OCI-LY1 (cell line): ENCODE results near the gene SGCD.

ENCODE experiments used
- H2AFZ ChIP-seq: fragments of 200-600 bp; sonication (generic), shearing (Covaris generic); 2 replicates; pipeline ENCODE4 v1.6.0; 2014; ENCODE audit warnings: antibody characterized with exemption, mild to moderate bottlenecking, low read length
- H3F3A ChIP-seq: fragments of 200-600 bp; sonication (generic), shearing (Covaris generic); 2 replicates; pipeline ENCODE4 v1.6.0; 2014; ENCODE audit warnings: mild to moderate bottlenecking, antibody characterized with exemption, low read length, moderate library complexity; ENCODE audit not compliant: insufficient read depth
- H3K27ac ChIP-seq: fragments of 200-600 bp; sonication (generic); 2 replicates; pipeline ENCODE4 v1.5.1; 2014; ENCODE audit warnings: low read length, mixed run types, mild to moderate bottlenecking, low read depth; ENCODE audit not compliant: poor library complexity, severe bottlenecking
- H3K27me3 ChIP-seq: fragments of 200-600 bp; sonication (generic); 2 replicates; pipeline ENCODE4 v1.6.0; 2014; ENCODE audit warnings: antibody characterized with exemption, mild to moderate bottlenecking, low read length, moderate library complexity; ENCODE audit not compliant: insufficient read depth
- H3K36me3 ChIP-seq: fragments of 200-600 bp; sonication (generic); 2 replicates; pipeline ENCODE4 v1.6.1; 2014; ENCODE audit warnings: mild to moderate bottlenecking, antibody characterized with exemption, low read length, moderate library complexity, mixed read lengths; ENCODE audit not compliant: insufficient read depth
- H3K4me1 ChIP-seq: fragments of 200-600 bp; sonication (generic); 2 replicates; pipeline ENCODE4 v1.5.1; 2014; ENCODE audit warnings: mild to moderate bottlenecking, low read length, moderate library complexity; ENCODE audit not compliant: insufficient read depth, severe bottlenecking
- H3K4me2 ChIP-seq: fragments of 200-600 bp; sonication (generic), shearing (Covaris generic); 2 replicates; pipeline ENCODE4 v1.6.1; 2014; ENCODE audit warnings: low read length
- H3K4me3 ChIP-seq: fragments of 200-600 bp; sonication (generic); 2 replicates; pipeline ENCODE4 v1.5.1; 2014; ENCODE audit warnings: low read length, low read depth, mild to moderate bottlenecking, mixed read lengths; ENCODE audit not compliant: poor library complexity, severe bottlenecking
- H3K79me2 ChIP-seq: fragments of 200-600 bp; shearing (Covaris generic); 2 replicates; pipeline ENCODE4 v1.6.1; 2016; ENCODE audit warnings: mixed run types, low read length, mixed read lengths; ENCODE audit not compliant: insufficient read depth
- H3K9ac ChIP-seq: fragments of 200-600 bp; sonication (generic), shearing (Covaris generic); 2 replicates; pipeline ENCODE4 v1.6.1; 2014; ENCODE audit warnings: mild to moderate bottlenecking, low read length, mixed read lengths
- H3K9me2 ChIP-seq: fragments of 200-600 bp; sonication (generic), shearing (Covaris generic); 2 replicates; pipeline ENCODE4 v1.6.1; 2014; ENCODE audit warnings: low read depth, mild to moderate bottlenecking, low read length, mixed read lengths
- H3K9me3 ChIP-seq: fragments of 200-600 bp; shearing (Covaris generic); 2 replicates; pipeline ENCODE4 v1.6.1; 2014; ENCODE audit warnings: low read length, mixed read lengths
- H4K20me1 ChIP-seq: fragments of 200-600 bp; sonication (generic), shearing (Covaris generic); 2 replicates; pipeline ENCODE4 v1.6.0; 2016; ENCODE audit warnings: mild to moderate bottlenecking, low read length; ENCODE audit not compliant: insufficient read depth
- EZH2 ChIP-seq: fragments of 200-600 bp; sonication (generic), shearing (Covaris generic); IDR thresholded peaks from 2 replicates; pipeline ENCODE4 v1.8.0; 2017; ENCODE audit warnings: borderline replicate concordance, mixed run types, mild to moderate bottlenecking, antibody characterized with exemption, low read length, moderate library complexity, mixed read lengths
- TF ChIP-seq, protein P1 (sequence below): fragments of 200-600 bp; sonication (generic), shearing (Covaris generic); IDR thresholded peaks from 2 replicates; pipeline ENCODE4 v1.5.1; 2017; ENCODE audit warnings: mild to moderate bottlenecking, antibody characterized with exemption, low read length, moderate library complexity, mixed read lengths

The SGCD gene

DNA sequence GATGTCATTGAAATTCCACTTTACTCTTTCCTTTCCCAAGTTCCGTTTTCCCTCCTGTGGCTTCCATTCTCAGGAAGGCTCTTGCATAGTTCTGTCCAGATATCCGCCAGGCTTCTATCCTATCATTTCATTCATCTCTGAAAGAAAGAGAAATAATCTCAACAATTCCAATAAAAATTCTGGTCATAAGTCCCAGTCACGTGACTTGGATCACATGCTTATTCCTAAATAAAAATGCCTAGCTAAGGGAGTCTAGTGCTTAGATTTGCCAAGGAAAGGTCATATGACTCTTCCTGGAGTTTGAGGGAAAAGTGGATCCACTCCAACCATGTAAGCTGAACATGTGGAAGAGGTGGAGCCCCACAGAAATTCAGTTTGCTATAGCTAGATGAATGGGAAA, 377.2 kb downstream of the SGCD start:
- H3K36me3 ChIP-seq = no peaks in the 10 kb centered on the region
- no peak overlapping the region for H3K27ac ChIP-seq
- no peaks in the 10 kb centered on the region for H3K4me1 ChIP-seq
- no peak overlapping the region for H2AFZ ChIP-seq
- no peak overlapping the region for H3K9ac ChIP-seq
- no peak overlapping the region for H3K4me2 ChIP-seq
- H3K9me2 ChIP-seq = no peaks in the 10 kb centered on the region
- H3K9me3 ChIP-seq = no peaks in the 10 kb centered on the region
- no peak overlapping the region for H3K4me3 ChIP-seq
- no peaks in the 10 kb centered on the region for H3K27me3 ChIP-seq
- no peaks in the 10 kb centered on the region for H3K79me2 ChIP-seq
- H3F3A ChIP-seq = no peaks in the 10 kb centered on the region
- H4K20me1 ChIP-seq = no peaks in the 10 kb centered on the region
- TF ChIP-seq, protein P1, sequence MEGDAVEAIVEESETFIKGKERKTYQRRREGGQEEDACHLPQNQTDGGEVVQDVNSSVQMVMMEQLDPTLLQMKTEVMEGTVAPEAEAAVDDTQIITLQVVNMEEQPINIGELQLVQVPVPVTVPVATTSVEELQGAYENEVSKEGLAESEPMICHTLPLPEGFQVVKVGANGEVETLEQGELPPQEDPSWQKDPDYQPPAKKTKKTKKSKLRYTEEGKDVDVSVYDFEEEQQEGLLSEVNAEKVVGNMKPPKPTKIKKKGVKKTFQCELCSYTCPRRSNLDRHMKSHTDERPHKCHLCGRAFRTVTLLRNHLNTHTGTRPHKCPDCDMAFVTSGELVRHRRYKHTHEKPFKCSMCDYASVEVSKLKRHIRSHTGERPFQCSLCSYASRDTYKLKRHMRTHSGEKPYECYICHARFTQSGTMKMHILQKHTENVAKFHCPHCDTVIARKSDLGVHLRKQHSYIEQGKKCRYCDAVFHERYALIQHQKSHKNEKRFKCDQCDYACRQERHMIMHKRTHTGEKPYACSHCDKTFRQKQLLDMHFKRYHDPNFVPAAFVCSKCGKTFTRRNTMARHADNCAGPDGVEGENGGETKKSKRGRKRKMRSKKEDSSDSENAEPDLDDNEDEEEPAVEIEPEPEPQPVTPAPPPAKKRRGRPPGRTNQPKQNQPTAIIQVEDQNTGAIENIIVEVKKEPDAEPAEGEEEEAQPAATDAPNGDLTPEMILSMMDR = no peak
- TF ChIP-seq EZH2 = no peak

DNA sequence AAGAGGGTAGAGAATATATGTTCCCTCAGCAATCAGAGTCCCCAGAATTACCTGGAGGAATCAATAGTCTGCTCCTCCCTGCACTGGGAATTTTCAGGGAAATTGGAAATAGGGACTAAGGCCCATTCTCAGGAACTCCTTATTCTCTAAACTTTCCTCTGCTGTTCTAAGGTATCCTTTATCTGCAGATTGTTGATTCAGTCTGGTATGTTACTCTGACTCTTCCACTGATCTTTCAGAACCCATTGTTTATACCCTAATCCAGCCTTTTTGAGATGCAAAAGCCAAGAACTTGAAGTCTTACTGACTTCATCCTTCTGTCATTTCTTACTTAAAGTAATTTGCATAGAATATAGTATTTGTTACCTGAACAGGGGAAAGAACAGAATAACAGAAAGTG, 379.7 kb downstream of the SGCD start:
- H3K4me3 ChIP-seq = no peak overlapping the region
- no peak overlapping the region for H3K9ac ChIP-seq
- no peak for TF ChIP-seq EZH2
- TF ChIP-seq, protein P1 = no peak
- H3K27ac ChIP-seq = no peak overlapping the region
- no peaks in the 10 kb centered on the region for H3K36me3 ChIP-seq
- no peaks in the 10 kb centered on the region for H3K9me3 ChIP-seq
- no peaks in the 10 kb centered on the region for H4K20me1 ChIP-seq
- no peak overlapping the region for H3K4me2 ChIP-seq
- H3K79me2 ChIP-seq = no peaks in the 10 kb centered on the region
- H2AFZ ChIP-seq = no peak overlapping the region
- H3K9me2 ChIP-seq = no peaks in the 10 kb centered on the region
- H3K4me1 ChIP-seq = no peaks in the 10 kb centered on the region
- no peaks in the 10 kb centered on the region for H3F3A ChIP-seq
- no peaks in the 10 kb centered on the region for H3K27me3 ChIP-seq

DNA sequence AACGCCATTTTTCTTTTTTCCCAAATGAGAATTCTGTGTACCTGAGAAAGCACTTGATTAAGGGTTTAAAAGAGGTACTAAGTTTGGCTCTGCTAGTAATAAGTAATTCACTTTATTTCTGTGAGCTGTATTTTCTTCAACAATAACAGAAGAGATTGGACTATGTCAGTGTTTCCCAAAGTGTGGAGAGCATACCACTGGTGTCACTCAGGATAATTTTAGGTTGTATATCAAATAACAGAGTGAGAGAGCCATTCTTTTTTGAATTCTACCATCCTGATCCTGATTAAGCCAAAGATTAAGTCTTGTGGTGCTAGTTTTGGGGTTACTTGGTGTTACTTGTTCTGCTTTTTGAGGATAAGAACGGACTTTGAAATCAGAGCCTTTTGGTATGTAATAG, 380.8 kb downstream of the SGCD start:
- H3K9me3 ChIP-seq = no peaks in the 10 kb centered on the region
- no peak overlapping the region for H3K4me3 ChIP-seq
- no peaks in the 10 kb centered on the region for H3K4me1 ChIP-seq
- no peak overlapping the region for H2AFZ ChIP-seq
- no peaks in the 10 kb centered on the region for H3K9me2 ChIP-seq
- H3K79me2 ChIP-seq = no peaks in the 10 kb centered on the region
- H4K20me1 ChIP-seq = no peaks in the 10 kb centered on the region
- no peak overlapping the region for H3K27ac ChIP-seq
- H3K4me2 ChIP-seq = no peak overlapping the region
- no peak for TF ChIP-seq EZH2
- TF ChIP-seq, protein P1 = no peak
- H3F3A ChIP-seq = no peaks in the 10 kb centered on the region
- H3K27me3 ChIP-seq = no peaks in the 10 kb centered on the region
- H3K36me3 ChIP-seq = no peaks in the 10 kb centered on the region
- H3K9ac ChIP-seq = no peak overlapping the region
